Neural cell (in vitro differentiated cells): Measurements from ENCODE around the gene PTPRT. TPM values are rescaled to one million over a fixed set of nuclear protein-coding genes. Genes with fewer than 3 reads are reported as not detected.

Experiments used
- H2AFZ ChIP-seq: fragments of 200-600, 300-800 bp; sonication (generic), shearing (Covaris generic); 2 replicates; pipeline ENCODE4 v1.6.0; 2014; ENCODE audit warnings: low read depth, mild to moderate bottlenecking, antibody characterized with exemption, low read length, moderate library complexity
- H3F3A ChIP-seq: fragments of 200-600 bp; shearing (Covaris generic); 2 replicates; pipeline ENCODE4 v1.6.1; 2016; ENCODE audit warnings: mild to moderate bottlenecking, moderate library complexity, mixed read lengths, antibody characterized with exemption, low read length; ENCODE audit not compliant: insufficient read depth, poor library complexity, severe bottlenecking
- H3K27ac ChIP-seq: fragments of 200-600, 300-800 bp; sonication (generic), shearing (Covaris generic); 2 replicates; pipeline ENCODE4 v1.5.1; 2014; ENCODE audit warnings: mild to moderate bottlenecking, low read length, moderate library complexity
- H3K27me3 ChIP-seq: fragments of 300-800, 200-600 bp; sonication (generic), shearing (Covaris generic); 2 replicates; pipeline ENCODE4 v1.6.0; 2014; ENCODE audit warnings: mild to moderate bottlenecking, low read depth, low read length, moderate library complexity; ENCODE audit not compliant: insufficient read depth
- H3K36me3 ChIP-seq: fragments of 300-800, 200-600 bp; sonication (generic), shearing (Covaris generic); 2 replicates; pipeline ENCODE4 v1.5.1; 2014; ENCODE audit warnings: mild to moderate bottlenecking, antibody characterized with exemption, low read length, moderate library complexity; ENCODE audit not compliant: insufficient read depth
- H3K4me2 ChIP-seq: fragments of 300-800, 200-600 bp; sonication (generic), shearing (Covaris generic); 2 replicates; pipeline ENCODE4 v1.6.0; 2014; ENCODE audit warnings: mild to moderate bottlenecking, low read length
- H3K4me3 ChIP-seq: fragments of 300-800, 200-600 bp; sonication (generic), shearing (Covaris generic); 2 replicates; pipeline ENCODE4 v1.5.1; 2014; ENCODE audit warnings: mild to moderate bottlenecking, low read length, moderate library complexity
- H3K79me2 ChIP-seq: fragments of 200-600 bp; shearing (Covaris generic); replicated peaks from 2 replicates; pipeline ENCODE4 v1.6.0; 2014; ENCODE audit warnings: mild to moderate bottlenecking, low read length, moderate library complexity; ENCODE audit not compliant: insufficient read depth
- H3K9ac ChIP-seq: fragments of 300-800, 200-600 bp; sonication (generic), shearing (Covaris generic); 2 replicates; pipeline ENCODE4 v1.6.1; 2016; ENCODE audit warnings: mild to moderate bottlenecking, low read length, mixed read lengths
- H3K9me2 ChIP-seq: fragments of 200-600 bp; shearing (Covaris generic); 2 replicates; pipeline ENCODE4 v1.6.1; 2016; ENCODE audit warnings: mild to moderate bottlenecking, low read length, mixed read lengths; ENCODE audit not compliant: insufficient read depth
- H3K9me3 ChIP-seq: fragments of 200-600, 300-800 bp; sonication (generic), shearing (Covaris generic); 2 replicates; pipeline ENCODE4 v1.6.1; 2016; ENCODE audit warnings: mild to moderate bottlenecking, mixed run types, low read length, moderate library complexity, mixed read lengths
- H4K20me1 ChIP-seq: fragments of 200-600 bp; shearing (Covaris generic); 2 replicates; pipeline ENCODE4 v1.6.1; 2016; ENCODE audit warnings: mild to moderate bottlenecking, mixed run types; ENCODE audit not compliant: insufficient read depth
- CTCF ChIP-seq: fragments of 450-650 bp; IDR thresholded peaks from 2 replicates; pipeline ENCODE4 v1.5.1; 2014; ENCODE audit warnings: antibody characterized with exemption, mild to moderate bottlenecking, moderate library complexity; ENCODE audit not compliant: poor library complexity, severe bottlenecking
- EP300 ChIP-seq: fragments of 450-650 bp; conservative IDR thresholded peaks from 2 replicates; pipeline ENCODE4 v1.6.1; 2014; ENCODE audit warnings: antibody characterized with exemption, mild to moderate bottlenecking, moderate library complexity; ENCODE audit not compliant: poor library complexity, severe bottlenecking
- EZH2 ChIP-seq: fragments of 200-600, 300-800 bp; shearing (Covaris generic), sonication (generic); IDR thresholded peaks from 2 replicates; pipeline ENCODE4 v1.6.1; 2014; ENCODE audit warnings: antibody characterized with exemption, low read length, borderline replicate concordance, mild to moderate bottlenecking; ENCODE audit not compliant: insufficient read depth, poor library complexity, severe bottlenecking
- MXI1 ChIP-seq: fragments of 450-650 bp; conservative IDR thresholded peaks from 2 replicates; pipeline ENCODE4 v1.6.1; 2014; ENCODE audit warnings: antibody characterized with exemption, mild to moderate bottlenecking; ENCODE audit not compliant: poor library complexity, severe bottlenecking
- POLR2AphosphoS5 ChIP-seq: IDR thresholded peaks from 2 replicates; pipeline ENCODE4 v1.6.1; 2012
- RAD21 ChIP-seq: fragments of 450-650 bp; conservative IDR thresholded peaks from 2 replicates; pipeline ENCODE4 v1.6.1; 2014; ENCODE audit warnings: antibody characterized with exemption, mild to moderate bottlenecking, moderate library complexity
- SMC3 ChIP-seq: fragments of 450-650 bp; conservative IDR thresholded peaks from 2 replicates; pipeline ENCODE4 v1.6.1; 2014; ENCODE audit warnings: antibody characterized with exemption, mild to moderate bottlenecking, moderate library complexity; ENCODE audit not compliant: poor library complexity
- TAF1 ChIP-seq: IDR thresholded peaks from 2 replicates; pipeline ENCODE4 v1.6.1; 2012; ENCODE audit warnings: low read depth
- polyA plus RNA-seq: library from polyadenylated mRNA; depleted of rRNA; stranded (reverse); fragments of >200 nt; gene quantifications from 2 replicates; pipeline ENCODE4 v1.2.3, GENCODE V29; 2014
- TF ChIP-seq, protein P1 (sequence below): IDR thresholded peaks from 2 replicates; pipeline ENCODE4 v1.6.1; 2012; ENCODE audit warnings: borderline replicate concordance

Gene PTPRT
- polyA plus RNA-seq, 1 donor from 2014 or later, result 9.2 TPM

GRCh38 chr20:42844751-42845150 lies 345.0 kb downstream of the PTPRT start:
- H3K4me3 ChIP-seq, result no peak overlapping the region
- no peaks in the 10 kb centered on the region for H3K79me2 ChIP-seq
- H3K9me3 ChIP-seq, result no peaks in the 10 kb centered on the region
- H3K27ac ChIP-seq, result no peak overlapping the region
- H3K9me2 ChIP-seq, result no peaks in the 10 kb centered on the region
- H3K9ac ChIP-seq, result no peak overlapping the region
- no peak overlapping the region for H3K4me2 ChIP-seq
- H4K20me1 ChIP-seq, result no peaks in the 10 kb centered on the region
- H3K27me3 ChIP-seq, result no peaks in the 10 kb centered on the region
- TF ChIP-seq RAD21, result no peak
- TF ChIP-seq TAF1, result no peak
- TF ChIP-seq EP300, result no peak
- TF ChIP-seq, protein P1, sequence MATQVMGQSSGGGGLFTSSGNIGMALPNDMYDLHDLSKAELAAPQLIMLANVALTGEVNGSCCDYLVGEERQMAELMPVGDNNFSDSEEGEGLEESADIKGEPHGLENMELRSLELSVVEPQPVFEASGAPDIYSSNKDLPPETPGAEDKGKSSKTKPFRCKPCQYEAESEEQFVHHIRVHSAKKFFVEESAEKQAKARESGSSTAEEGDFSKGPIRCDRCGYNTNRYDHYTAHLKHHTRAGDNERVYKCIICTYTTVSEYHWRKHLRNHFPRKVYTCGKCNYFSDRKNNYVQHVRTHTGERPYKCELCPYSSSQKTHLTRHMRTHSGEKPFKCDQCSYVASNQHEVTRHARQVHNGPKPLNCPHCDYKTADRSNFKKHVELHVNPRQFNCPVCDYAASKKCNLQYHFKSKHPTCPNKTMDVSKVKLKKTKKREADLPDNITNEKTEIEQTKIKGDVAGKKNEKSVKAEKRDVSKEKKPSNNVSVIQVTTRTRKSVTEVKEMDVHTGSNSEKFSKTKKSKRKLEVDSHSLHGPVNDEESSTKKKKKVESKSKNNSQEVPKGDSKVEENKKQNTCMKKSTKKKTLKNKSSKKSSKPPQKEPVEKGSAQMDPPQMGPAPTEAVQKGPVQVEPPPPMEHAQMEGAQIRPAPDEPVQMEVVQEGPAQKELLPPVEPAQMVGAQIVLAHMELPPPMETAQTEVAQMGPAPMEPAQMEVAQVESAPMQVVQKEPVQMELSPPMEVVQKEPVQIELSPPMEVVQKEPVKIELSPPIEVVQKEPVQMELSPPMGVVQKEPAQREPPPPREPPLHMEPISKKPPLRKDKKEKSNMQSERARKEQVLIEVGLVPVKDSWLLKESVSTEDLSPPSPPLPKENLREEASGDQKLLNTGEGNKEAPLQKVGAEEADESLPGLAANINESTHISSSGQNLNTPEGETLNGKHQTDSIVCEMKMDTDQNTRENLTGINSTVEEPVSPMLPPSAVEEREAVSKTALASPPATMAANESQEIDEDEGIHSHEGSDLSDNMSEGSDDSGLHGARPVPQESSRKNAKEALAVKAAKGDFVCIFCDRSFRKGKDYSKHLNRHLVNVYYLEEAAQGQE, result no peak
- TF ChIP-seq SMC3, result no peak
- no peak for TF ChIP-seq EZH2
- TF ChIP-seq CTCF, result no peak
- no peak for TF ChIP-seq POLR2AphosphoS5
- TF ChIP-seq MXI1, result no peak
- no peaks in the 10 kb centered on the region for H3K36me3 ChIP-seq
- no peak overlapping the region for H2AFZ ChIP-seq
- no peaks in the 10 kb centered on the region for H3F3A ChIP-seq

GRCh38 chr20:42837456-42837855 lies 352.2 kb downstream of the PTPRT start:
- TF ChIP-seq TAF1, result no peak
- no peaks in the 10 kb centered on the region for H3K79me2 ChIP-seq
- no peak overlapping the region for H3K9ac ChIP-seq
- no peaks in the 10 kb centered on the region for H3K9me3 ChIP-seq
- H3K36me3 ChIP-seq, result no peaks in the 10 kb centered on the region
- H3F3A ChIP-seq, result no peaks in the 10 kb centered on the region
- H3K27me3 ChIP-seq, result no peaks in the 10 kb centered on the region
- no peak overlapping the region for H3K4me2 ChIP-seq
- no peak overlapping the region for H2AFZ ChIP-seq
- no peak overlapping the region for H3K27ac ChIP-seq
- H3K9me2 ChIP-seq, result no peaks in the 10 kb centered on the region
- H4K20me1 ChIP-seq, result no peaks in the 10 kb centered on the region
- no peak overlapping the region for H3K4me3 ChIP-seq

DNA sequence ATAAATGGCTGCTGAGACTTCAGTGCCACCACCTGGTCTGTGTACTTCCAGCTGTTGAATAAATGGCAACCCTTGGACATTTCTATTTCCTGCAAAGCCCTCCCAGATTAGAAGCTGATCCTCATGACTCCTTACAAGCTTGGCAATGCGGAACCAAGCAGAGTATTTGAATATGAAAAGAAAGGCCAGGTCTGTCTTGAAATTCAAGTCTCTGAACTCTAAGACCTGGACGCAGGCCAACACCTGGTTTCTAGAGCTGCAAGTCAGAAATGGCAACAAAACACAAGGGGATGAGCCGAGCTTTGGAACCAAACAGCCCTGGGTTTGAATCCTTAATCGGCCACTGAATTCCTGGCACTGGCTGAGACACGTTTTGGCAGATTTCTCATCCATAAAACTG lies 353.4 kb downstream of the PTPRT start:
- Histone ChIP-seq H2AFZ (no peak overlapping the region), H3K27ac (no peak overlapping the region), H3K4me3 (no peak overlapping the region), H3F3A (no peaks in the 10 kb centered on the region), H3K9me2 (no peaks in the 10 kb centered on the region), H3K9me3 (no peaks in the 10 kb centered on the region), H3K9ac (no peak overlapping the region), H3K36me3 (no peaks in the 10 kb centered on the region), H4K20me1 (no peaks in the 10 kb centered on the region), H3K4me2 (no peak overlapping the region), H3K79me2 (no peaks in the 10 kb centered on the region), H3K27me3 (no peaks in the 10 kb centered on the region)
- no peak for TF ChIP-seq TAF1
- no peak for TF ChIP-seq CTCF
- TF ChIP-seq EP300, result no peak
- TF ChIP-seq SMC3, result no peak
- no peak for TF ChIP-seq EZH2
- TF ChIP-seq MXI1, result no peak
- TF ChIP-seq RAD21, result no peak
- no peak for TF ChIP-seq POLR2AphosphoS5
- TF ChIP-seq, protein P1, result no peak
